ENCODE measurements around the gene ILKAP. TPM values are rescaled to one million over a fixed set of nuclear protein-coding genes. Genes with fewer than 3 reads are reported as not detected.

ILKAP gene
- total and polyA plus RNA-seq, 2 of the 4 experiments (the other 2 are of a cell fraction) = 13.3 to 44.2 TPM

DNA sequence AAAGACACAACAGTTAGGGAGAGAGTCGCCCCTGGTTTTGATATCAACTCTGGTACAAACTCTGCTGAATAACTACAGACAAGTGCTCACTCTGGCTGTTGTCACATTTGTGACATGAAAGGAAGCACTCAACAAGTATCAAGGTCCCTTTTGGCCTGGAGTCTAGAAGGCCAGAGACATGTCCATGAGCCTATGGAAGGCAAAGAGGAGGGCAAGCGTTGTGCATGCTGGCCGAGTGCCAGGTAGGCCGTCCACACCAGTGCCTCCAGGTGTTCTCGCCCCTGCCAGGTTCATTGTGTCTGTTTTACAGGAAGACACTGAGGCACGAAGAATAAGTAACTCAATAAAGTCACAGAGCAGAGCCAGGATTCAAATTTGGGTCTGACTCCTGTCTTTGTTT, 21.1 kb downstream of the ILKAP start:
- Histone ChIP-seq H3K18ac (ENCODE audit: low read depth, low read length) (no peak overlapping the region), H3K4me1 (ENCODE audit: control insufficient read depth, insufficient read depth, low read length) (peaks cover 10% of the 10 kb centered on the region), H4K20me1 (ENCODE audit: insufficient read depth, low read length) (peaks cover 16% of the 10 kb centered on the region; the same call in 1 of the 2 replicates), H3K4me2 (ENCODE audit: low read depth, low read length) (no peak overlapping the region), H2BK5ac (ENCODE audit: low read depth, low read length, poor library complexity, severe bottlenecking) (no peak overlapping the region), H3K36me3 (ENCODE audit: control insufficient read depth, insufficient read depth, low read length) (peaks cover 65% of the 10 kb centered on the region), H3K4me3 (ENCODE audit: insufficient read depth, low read depth, low read length) (no peak overlapping the region), H3K56ac (ENCODE audit: extremely low read depth, insufficient read depth, low read length) (no peak overlapping the region), H4K91ac (ENCODE audit: insufficient read depth, low read depth, low read length) (no peak overlapping the region), H3K79me1 (ENCODE audit: low read depth in 1 of 2, low read length in 2 of 2) (peaks cover 36 to 63% of the 10 kb centered on the region in 2 experiments), H4K8ac (ENCODE audit: low read depth in 2 of 2, low read length in 2 of 2) (no peak overlapping the region), H3K9me1 (ENCODE audit: insufficient read depth, low read length) (peaks cover 7% of the 10 kb centered on the region), H2BK20ac (ENCODE audit: low read depth, low read length) (no peak overlapping the region), H2AK5ac (ENCODE audit: low read depth, low read length) (peak overlapping the region; percentile 30; the same call in 1 of the 2 replicates), H2BK120ac (ENCODE audit: low read depth, low read length) (no peak overlapping the region), H3K9ac (ENCODE audit: low read depth, low read length) (no peak overlapping the region), H2AK9ac (replicated peaks; ENCODE audit: low read depth, low read length, poor library complexity) (no peak overlapping the region), H4K5ac (ENCODE audit: low read depth, low read length) (no peak overlapping the region), H3K27me3 (ENCODE audit: control insufficient read depth, insufficient read depth, low read length) (no peaks in the 10 kb centered on the region), H3K23ac (ENCODE audit: low read depth, low read length) (no peak overlapping the region), H2AFZ (replicated peaks; ENCODE audit: low read length, poor library complexity) (no peak overlapping the region), H3K27ac (ENCODE audit: insufficient read depth, low read length) (peak overlapping the region; percentile 31; the same call in 1 of the 2 replicates), H2BK15ac (ENCODE audit: low read depth, low read length) (no peak overlapping the region), H3K4ac (ENCODE audit: low read depth, low read length) (peak overlapping the region; percentile 17; the same call in 1 of the 2 replicates), H3K9me3 (ENCODE audit: control insufficient read depth, insufficient read depth, low read length) (no peaks in the 10 kb centered on the region), H3K14ac (replicated peaks; ENCODE audit: low read depth, low read length) (no peak overlapping the region)
- intact Hi-C loops (cut with micrococcal nuclease) = no loop called here
- POLR2A ChIA-PET (ENCODE audit: unreplicated experiment) = no interaction called here
- DNase-seq = no peak
- in situ Hi-C loops (cut with MboI; ENCODE audit: low sequenced_read_pairs) = no loop called here
- WGBS, 2 experiments (ENCODE audit: extremely low coverage in 2 of 2, insufficient read length in 1 of 2) = 89% methylated on average over 5 of the region's 6 CpGs; no CpG with 5 or more reads in 1 of the 2 experiments
- CTCF ChIA-PET = no interaction called here
- no peak for ATAC-seq (ENCODE audit: low read depth)
- dilution Hi-C loops (cut with HindIII; ENCODE audit: low sequenced_read_pairs, unreplicated experiment) = no loop called here
- BruUV-seq (replicated peaks) = no TSS peak
- TF ChIP-seq, protein P1, sequence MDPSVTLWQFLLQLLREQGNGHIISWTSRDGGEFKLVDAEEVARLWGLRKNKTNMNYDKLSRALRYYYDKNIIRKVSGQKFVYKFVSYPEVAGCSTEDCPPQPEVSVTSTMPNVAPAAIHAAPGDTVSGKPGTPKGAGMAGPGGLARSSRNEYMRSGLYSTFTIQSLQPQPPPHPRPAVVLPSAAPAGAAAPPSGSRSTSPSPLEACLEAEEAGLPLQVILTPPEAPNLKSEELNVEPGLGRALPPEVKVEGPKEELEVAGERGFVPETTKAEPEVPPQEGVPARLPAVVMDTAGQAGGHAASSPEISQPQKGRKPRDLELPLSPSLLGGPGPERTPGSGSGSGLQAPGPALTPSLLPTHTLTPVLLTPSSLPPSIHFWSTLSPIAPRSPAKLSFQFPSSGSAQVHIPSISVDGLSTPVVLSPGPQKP (IDR thresholded peaks at IDR 0.05; ENCODE audit: borderline replicate concordance, low read depth, low read length) = no peak
- no peak for TF ChIP-seq SMC3 (IDR thresholded peaks at IDR 0.05; ENCODE audit: low read depth, low read length)
- TF ChIP-seq FOS (IDR thresholded peaks at IDR 0.05; ENCODE audit: low read depth, low read length) = no peak
- TF ChIP-seq, protein P2, sequence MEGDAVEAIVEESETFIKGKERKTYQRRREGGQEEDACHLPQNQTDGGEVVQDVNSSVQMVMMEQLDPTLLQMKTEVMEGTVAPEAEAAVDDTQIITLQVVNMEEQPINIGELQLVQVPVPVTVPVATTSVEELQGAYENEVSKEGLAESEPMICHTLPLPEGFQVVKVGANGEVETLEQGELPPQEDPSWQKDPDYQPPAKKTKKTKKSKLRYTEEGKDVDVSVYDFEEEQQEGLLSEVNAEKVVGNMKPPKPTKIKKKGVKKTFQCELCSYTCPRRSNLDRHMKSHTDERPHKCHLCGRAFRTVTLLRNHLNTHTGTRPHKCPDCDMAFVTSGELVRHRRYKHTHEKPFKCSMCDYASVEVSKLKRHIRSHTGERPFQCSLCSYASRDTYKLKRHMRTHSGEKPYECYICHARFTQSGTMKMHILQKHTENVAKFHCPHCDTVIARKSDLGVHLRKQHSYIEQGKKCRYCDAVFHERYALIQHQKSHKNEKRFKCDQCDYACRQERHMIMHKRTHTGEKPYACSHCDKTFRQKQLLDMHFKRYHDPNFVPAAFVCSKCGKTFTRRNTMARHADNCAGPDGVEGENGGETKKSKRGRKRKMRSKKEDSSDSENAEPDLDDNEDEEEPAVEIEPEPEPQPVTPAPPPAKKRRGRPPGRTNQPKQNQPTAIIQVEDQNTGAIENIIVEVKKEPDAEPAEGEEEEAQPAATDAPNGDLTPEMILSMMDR (conservative IDR thresholded peaks at IDR 0.05; ENCODE audit: low read depth, low read length) = no peak
- TF ChIP-seq MXI1 (IDR thresholded peaks at IDR 0.05; ENCODE audit: borderline replicate concordance, low read depth, low read length) = no peak
- no peak for TF ChIP-seq RAD21 (IDR thresholded peaks at IDR 0.05; ENCODE audit: low read length)
- no peak for TF ChIP-seq RFX5 (IDR thresholded peaks at IDR 0.05; ENCODE audit: low read depth, low read length)
- TF ChIP-seq RCOR1 (IDR thresholded peaks at IDR 0.05; ENCODE audit: insufficient replicate concordance, low read length) = no peak
- TF ChIP-seq CEBPB (IDR thresholded peaks at IDR 0.05; ENCODE audit: low read depth, low read length) = no peak
- TF ChIP-seq NFE2L2 (IDR thresholded peaks at IDR 0.05; ENCODE audit: low read depth, low read length) = no peak
- TF ChIP-seq, protein P3, sequence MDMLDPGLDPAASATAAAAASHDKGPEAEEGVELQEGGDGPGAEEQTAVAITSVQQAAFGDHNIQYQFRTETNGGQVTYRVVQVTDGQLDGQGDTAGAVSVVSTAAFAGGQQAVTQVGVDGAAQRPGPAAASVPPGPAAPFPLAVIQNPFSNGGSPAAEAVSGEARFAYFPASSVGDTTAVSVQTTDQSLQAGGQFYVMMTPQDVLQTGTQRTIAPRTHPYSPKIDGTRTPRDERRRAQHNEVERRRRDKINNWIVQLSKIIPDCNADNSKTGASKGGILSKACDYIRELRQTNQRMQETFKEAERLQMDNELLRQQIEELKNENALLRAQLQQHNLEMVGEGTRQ (IDR thresholded peaks at IDR 0.05; ENCODE audit: low read depth, low read length) = no peak
- no peak for TF ChIP-seq MAFK (IDR thresholded peaks at IDR 0.05; ENCODE audit: low read depth, low read length)
- TF ChIP-seq POLR2A (IDR thresholded peaks at IDR 0.05; ENCODE audit: low read depth, low read length) = no peak
- TF ChIP-seq CHD1 (IDR thresholded peaks at IDR 0.05; ENCODE audit: low read depth, low read length) = no peak
